Stimulated activated CD4-positive, alpha-beta T cell treated with anti-CD3 and anti-CD28 coated beads, TNF-alpha, amount 100 ng/mL, for 48 hours (primary cell): ENCODE data around the gene JAZF1.

Experiments used
- DNase-seq, 3 donors: peaks; one replicate each; pipeline ENCODE4 v3.0.0-alpha.2; 2020; ENCODE audit warnings: low read depth in 3 of 3

The JAZF1 gene

GRCh38 chr7:28136420-28136819 is 44.2 kb downstream of the JAZF1 start:
- no peak for DNase-seq

GRCh38 chr7:28135760-28136159 is 44.8 kb downstream of the JAZF1 start:
- no peak for DNase-seq

- DNase-seq: no peak
Observed at GRCh38 chr7:28135315-28135714, 45.3 kb downstream of the JAZF1 start.

GRCh38 chr7:28133872-28134271 is 46.7 kb downstream of the JAZF1 start:
- no peak for DNase-seq

GRCh38 chr7:28132959-28133870 is 47.4 kb downstream of the JAZF1 start:
- no peak for DNase-seq

- no peak for DNase-seq
Observed at GRCh38 chr7:28130277-28130676, 50.3 kb downstream of the JAZF1 start.

- no peak for DNase-seq
Observed at GRCh38 chr7:28128608-28129007, 52.0 kb downstream of the JAZF1 start.

GRCh38 chr7:28126410-28127041 is 54.1 kb downstream of the JAZF1 start:
- no peak for DNase-seq

GRCh38 chr7:28125431-28126409 is 54.9 kb downstream of the JAZF1 start:
- DNase-seq: no peak

GRCh38 chr7:28124413-28124812 is 56.2 kb downstream of the JAZF1 start:
- DNase-seq: no peak

- DNase-seq: no peak
Observed at GRCh38 chr7:28123752-28124151, 56.8 kb downstream of the JAZF1 start.

- DNase-seq: no peak
Observed at GRCh38 chr7:28121496-28121895, 59.1 kb downstream of the JAZF1 start.

GRCh38 chr7:28116041-28116440 is 64.6 kb downstream of the JAZF1 start:
- DNase-seq: no peak

GRCh38 chr7:28115261-28115660 is 65.3 kb downstream of the JAZF1 start:
- no peak for DNase-seq

GRCh38 chr7:28114056-28114455 is 66.5 kb downstream of the JAZF1 start:
- DNase-seq: no peak

- no peak for DNase-seq
Observed at GRCh38 chr7:28112883-28113540, 67.6 kb downstream of the JAZF1 start.

- no peak for DNase-seq
Observed at GRCh38 chr7:28112467-28112866, 68.1 kb downstream of the JAZF1 start.

- no peak for DNase-seq
Observed at GRCh38 chr7:28112012-28112411, 68.6 kb downstream of the JAZF1 start.

GRCh38 chr7:28110427-28111012 is 70.1 kb downstream of the JAZF1 start:
- DNase-seq: no peak

- no peak for DNase-seq
Observed at GRCh38 chr7:28108747-28109146, 71.8 kb downstream of the JAZF1 start.

GRCh38 chr7:28107960-28108359 is 72.6 kb downstream of the JAZF1 start:
- no peak for DNase-seq
